ENCODE data around the gene CEP128.

The CEP128 gene
- total RNA-seq: 21.8 to 57.3 (median 35.0) reads per million in 4 donors

GRCh38 chr14:80941241-80942185 lies at the start of gene CEP128:
Gene CEP128, minus strand, starts transcription at chr14:80941738.
- peak; percentile 71 to 92 (median 77) for DNase-seq

- peak in 1 of 5 donors; percentile 54 for DNase-seq
Measured at GRCh38 chr14:80988735-80989429, 47.3 kb upstream of the CEP128 start.

GRCh38 chr14:80988192-80988591 lies 46.7 kb upstream of the CEP128 start:
- no peak for DNase-seq

GRCh38 chr14:80987235-80988032 lies 45.9 kb upstream of the CEP128 start:
- peak; percentile 19 to 74 (median 42) for DNase-seq

GRCh38 chr14:80982711-80983110 lies 41.2 kb upstream of the CEP128 start:
- DNase-seq: no peak

- DNase-seq: no peak
Measured at GRCh38 chr14:80981673-80982072, 40.1 kb upstream of the CEP128 start.

GRCh38 chr14:80981156-80981555 lies 39.6 kb upstream of the CEP128 start:
- DNase-seq: no peak

GRCh38 chr14:80979951-80980350 lies 38.4 kb upstream of the CEP128 start:
- DNase-seq: no peak

GRCh38 chr14:80978403-80978802 lies 36.9 kb upstream of the CEP128 start:
- DNase-seq: peak in 1 of 5 donors; percentile 90

GRCh38 chr14:80977221-80977620 lies 35.7 kb upstream of the CEP128 start:
- peak in 1 of 5 donors; percentile 51 for DNase-seq

- no peak for DNase-seq
Measured at GRCh38 chr14:80974679-80975078, 33.1 kb upstream of the CEP128 start.

GRCh38 chr14:80973931-80974641 lies 32.5 kb upstream of the CEP128 start:
- DNase-seq: peak in 1 of 5 donors; percentile 54

GRCh38 chr14:80965037-80965436 lies 23.5 kb upstream of the CEP128 start:
- no peak for DNase-seq

- DNase-seq: peak in 4 of 5 donors; percentile 28 to 97 (median 40)
Measured at GRCh38 chr14:80959496-80959895, 18.0 kb upstream of the CEP128 start.

- DNase-seq: no peak
Measured at GRCh38 chr14:80958939-80959338, 17.4 kb upstream of the CEP128 start.

GRCh38 chr14:80958226-80958625 lies 16.7 kb upstream of the CEP128 start:
- peak in 1 of 5 donors; percentile 27 for DNase-seq

GRCh38 chr14:80957613-80958012 lies 16.1 kb upstream of the CEP128 start:
- DNase-seq: no peak

- peak in 1 of 5 donors; percentile 18 for DNase-seq
Measured at GRCh38 chr14:80956922-80957321, 15.4 kb upstream of the CEP128 start.

GRCh38 chr14:80956102-80956501 lies 14.6 kb upstream of the CEP128 start:
- no peak for DNase-seq

GRCh38 chr14:80955416-80955941 lies 13.9 kb upstream of the CEP128 start, which contains the start of gene TSHR:
Gene TSHR, plus strand, starts transcription at chr14:80955621. Its CDS starts 60 bp downstream, at chr14:80955681.
- peak in 1 of 5 donors; percentile 50 for DNase-seq

- DNase-seq: peak; percentile 51 to 80 (median 62)
Measured at GRCh38 chr14:80954687-80955299, 13.3 kb upstream of the CEP128 start.

Measured in T-helper 1 cell (primary cell).